ENCODE results near the gene SNX7. TPM values are rescaled to one million over a fixed set of nuclear protein-coding genes. Genes with fewer than 3 reads are reported as not detected.

The SNX7 gene
- total RNA-seq, 1 donor from 2014 or later = 39.9 TPM

GRCh38 chr1:98796049-98796448 lies 134.5 kb downstream of the SNX7 start:
- Histone ChIP-seq H2AFZ (ENCODE audit: low read depth, low read length) (no peak overlapping the region), H3K36me3 (ENCODE audit: insufficient read depth, low read length) (no peaks in the 10 kb centered on the region), H3K79me2 (ENCODE audit: insufficient read depth, low read length) (no peaks in the 10 kb centered on the region), H3K4me2 (ENCODE audit: low read length) (no peak overlapping the region), H4K20me1 (ENCODE audit: insufficient read depth, low read length) (no peaks in the 10 kb centered on the region), H3K9me3 (ENCODE audit: insufficient read depth, low read depth, low read length) (no peaks in the 10 kb centered on the region), H3K27me3 (ENCODE audit: insufficient read depth, low read length) (no peaks in the 10 kb centered on the region), H3K4me1 (ENCODE audit: insufficient read depth, low read length) (no peaks in the 10 kb centered on the region), H3K9ac (ENCODE audit: low read length) (no peak overlapping the region), H3K27ac (ENCODE audit: low read depth, low read length) (no peak overlapping the region), H3K4me3 (ENCODE audit: insufficient read depth, low read depth, low read length) (no peak overlapping the region)
- Mint-ChIP-seq H3K27me3 (ENCODE audit: low read depth, unreplicated experiment) (no peaks in the 10 kb centered on the region), H3K36me3 (ENCODE audit: low read depth, unreplicated experiment) (no peaks in the 10 kb centered on the region), H3K27ac (ENCODE audit: unreplicated experiment) (no peak overlapping the region), H3K4me1 (ENCODE audit: low read depth, unreplicated experiment) (peaks cover 4% of the 10 kb centered on the region), H3K9me3 (ENCODE audit: unreplicated experiment) (no peaks in the 10 kb centered on the region), H3K4me3 (ENCODE audit: unreplicated experiment) (no peak overlapping the region)
- no peak for DNase-seq (ENCODE audit: low read depth)
- no peak for FAIRE-seq
- TF ChIP-seq CTCF (IDR thresholded peaks at IDR 0.05; ENCODE audit: insufficient read depth, low read depth, low read length) = no peak
- no peak for TF ChIP-seq EZH2 (IDR thresholded peaks at IDR 0.05; ENCODE audit: insufficient read depth, low read length)

GRCh38 chr1:98797506-98797905 lies 136.0 kb downstream of the SNX7 start:
- Histone ChIP-seq H3K4me3 (ENCODE audit: insufficient read depth, low read depth, low read length) (no peak overlapping the region), H3K36me3 (ENCODE audit: insufficient read depth, low read length) (no peaks in the 10 kb centered on the region), H3K4me1 (ENCODE audit: insufficient read depth, low read length) (no peaks in the 10 kb centered on the region), H3K79me2 (ENCODE audit: insufficient read depth, low read length) (no peaks in the 10 kb centered on the region), H3K4me2 (ENCODE audit: low read length) (no peak overlapping the region), H2AFZ (ENCODE audit: low read depth, low read length) (no peak overlapping the region), H3K9ac (ENCODE audit: low read length) (no peak overlapping the region), H3K27me3 (ENCODE audit: insufficient read depth, low read length) (no peaks in the 10 kb centered on the region), H3K27ac (ENCODE audit: low read depth, low read length) (no peak overlapping the region), H4K20me1 (ENCODE audit: insufficient read depth, low read length) (no peaks in the 10 kb centered on the region), H3K9me3 (ENCODE audit: insufficient read depth, low read depth, low read length) (no peaks in the 10 kb centered on the region)
- H3K27ac Mint-ChIP-seq (ENCODE audit: unreplicated experiment) = no peak overlapping the region
- DNase-seq (ENCODE audit: low read depth) (no peak), FAIRE-seq (no peak)
- no peak overlapping the region for H3K4me3 Mint-ChIP-seq (ENCODE audit: unreplicated experiment)
- peaks cover 4% of the 10 kb centered on the region for H3K4me1 Mint-ChIP-seq (ENCODE audit: low read depth, unreplicated experiment)
- no peaks in the 10 kb centered on the region for H3K9me3 Mint-ChIP-seq (ENCODE audit: unreplicated experiment)
- no peak for TF ChIP-seq EZH2 (IDR thresholded peaks at IDR 0.05; ENCODE audit: insufficient read depth, low read length)
- TF ChIP-seq CTCF (IDR thresholded peaks at IDR 0.05; ENCODE audit: insufficient read depth, low read depth, low read length) = no peak
- no peaks in the 10 kb centered on the region for H3K36me3 Mint-ChIP-seq (ENCODE audit: low read depth, unreplicated experiment)
- H3K27me3 Mint-ChIP-seq (ENCODE audit: low read depth, unreplicated experiment) = no peaks in the 10 kb centered on the region
